ENCODE data around the gene CIP2A. TPM values are rescaled to one million over a fixed set of nuclear protein-coding genes. Genes with fewer than 3 reads are reported as not detected.

CIP2A gene
- total RNA-seq, 1 donor from 2014 or later: 6.9 TPM

DNA sequence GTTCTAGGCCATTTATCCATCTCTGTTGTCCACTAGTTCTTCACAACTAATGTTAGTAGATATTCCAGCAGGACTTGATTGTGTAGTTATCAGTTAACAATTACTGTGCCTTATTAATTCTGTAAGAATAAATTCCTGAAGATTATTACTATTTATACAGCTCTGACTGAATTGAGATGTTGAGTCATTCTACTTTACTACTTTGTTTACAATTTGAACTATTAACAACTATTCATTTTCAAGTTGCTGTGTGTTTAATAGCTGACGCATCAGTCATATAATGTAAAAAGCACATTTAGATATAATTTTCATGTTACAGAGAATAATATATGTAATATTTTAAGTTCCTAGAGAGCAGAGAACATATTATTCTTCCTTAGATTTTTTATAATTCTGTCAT lies 21.4 kb upstream of the CIP2A start:
- no peaks in the 10 kb centered on the region for H3K4me1 ChIP-seq
- no peaks in the 10 kb centered on the region for H3K36me3 ChIP-seq
- H3K4me3 ChIP-seq: no peak overlapping the region
- TF ChIP-seq POLR2AphosphoS5 (IDR thresholded peaks at IDR 0.05; ENCODE audit: insufficient read depth in 1 of 2, low read depth in 1 of 2) (no peak), POLR2A (IDR thresholded peaks at IDR 0.05) (no peak)
- TF ChIP-seq, protein P1, sequence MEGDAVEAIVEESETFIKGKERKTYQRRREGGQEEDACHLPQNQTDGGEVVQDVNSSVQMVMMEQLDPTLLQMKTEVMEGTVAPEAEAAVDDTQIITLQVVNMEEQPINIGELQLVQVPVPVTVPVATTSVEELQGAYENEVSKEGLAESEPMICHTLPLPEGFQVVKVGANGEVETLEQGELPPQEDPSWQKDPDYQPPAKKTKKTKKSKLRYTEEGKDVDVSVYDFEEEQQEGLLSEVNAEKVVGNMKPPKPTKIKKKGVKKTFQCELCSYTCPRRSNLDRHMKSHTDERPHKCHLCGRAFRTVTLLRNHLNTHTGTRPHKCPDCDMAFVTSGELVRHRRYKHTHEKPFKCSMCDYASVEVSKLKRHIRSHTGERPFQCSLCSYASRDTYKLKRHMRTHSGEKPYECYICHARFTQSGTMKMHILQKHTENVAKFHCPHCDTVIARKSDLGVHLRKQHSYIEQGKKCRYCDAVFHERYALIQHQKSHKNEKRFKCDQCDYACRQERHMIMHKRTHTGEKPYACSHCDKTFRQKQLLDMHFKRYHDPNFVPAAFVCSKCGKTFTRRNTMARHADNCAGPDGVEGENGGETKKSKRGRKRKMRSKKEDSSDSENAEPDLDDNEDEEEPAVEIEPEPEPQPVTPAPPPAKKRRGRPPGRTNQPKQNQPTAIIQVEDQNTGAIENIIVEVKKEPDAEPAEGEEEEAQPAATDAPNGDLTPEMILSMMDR (IDR thresholded peaks at IDR 0.05): no peak
- H3K27ac ChIP-seq: no peak overlapping the region
- intact Hi-C loops (cut with DNase I): no loop called here
- no peak for DNase-seq (ENCODE audit: extremely low spot score in 2 of 2)
- no peaks in the 10 kb centered on the region for H3K27me3 ChIP-seq
- no peaks in the 10 kb centered on the region for H3K9me3 ChIP-seq

GRCh38 chr3:108608750-108609149 lies 19.5 kb upstream of the CIP2A start:
- intact Hi-C loops (cut with DNase I): no loop called here
- H3K4me1 ChIP-seq: no peaks in the 10 kb centered on the region
- H3K27ac ChIP-seq: no peak overlapping the region
- no peak for DNase-seq (ENCODE audit: extremely low spot score in 2 of 2)
- no peaks in the 10 kb centered on the region for H3K9me3 ChIP-seq
- no peaks in the 10 kb centered on the region for H3K36me3 ChIP-seq
- TF ChIP-seq, protein P1 (IDR thresholded peaks at IDR 0.05): no peak
- TF ChIP-seq POLR2A (IDR thresholded peaks at IDR 0.05) (no peak), POLR2AphosphoS5 (IDR thresholded peaks at IDR 0.05; ENCODE audit: insufficient read depth in 1 of 2, low read depth in 1 of 2) (no peak)
- no peaks in the 10 kb centered on the region for H3K27me3 ChIP-seq
- no peak overlapping the region for H3K4me3 ChIP-seq

GRCh38 chr3:108605491-108605890 lies 16.3 kb upstream of the CIP2A start:
- Histone ChIP-seq H3K27me3 (no peaks in the 10 kb centered on the region), H3K4me1 (no peaks in the 10 kb centered on the region), H3K36me3 (no peaks in the 10 kb centered on the region), H3K9me3 (no peaks in the 10 kb centered on the region), H3K4me3 (no peak overlapping the region), H3K27ac (no peak overlapping the region)
- TF ChIP-seq POLR2A (IDR thresholded peaks at IDR 0.05): no peak
- no peak for TF ChIP-seq POLR2AphosphoS5 (IDR thresholded peaks at IDR 0.05; ENCODE audit: insufficient read depth in 1 of 2, low read depth in 1 of 2)
- DNase-seq (ENCODE audit: extremely low spot score in 2 of 2): no peak
- intact Hi-C loops (cut with DNase I): no loop called here

DNA sequence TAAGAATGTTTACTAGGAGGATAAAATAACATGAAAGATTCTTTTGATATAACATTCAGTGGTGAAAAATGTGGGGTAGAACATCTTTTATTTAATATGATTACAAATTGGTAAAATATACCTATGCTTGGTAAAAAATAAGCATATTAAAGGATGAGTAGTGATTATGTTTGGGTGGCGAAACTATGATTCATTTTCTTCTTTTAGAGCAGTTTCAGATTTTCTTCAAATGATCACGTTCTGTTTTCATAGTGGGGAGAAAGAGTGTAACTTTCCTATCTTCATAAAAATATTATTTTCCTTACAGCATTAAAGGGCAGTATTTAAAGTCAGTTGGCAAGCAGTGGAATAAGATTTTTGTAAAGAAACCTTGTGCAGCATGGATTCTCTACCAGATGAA lies 15.8 kb upstream of the CIP2A start:
- intact Hi-C loops (cut with DNase I): no loop called here
- no peak overlapping the region for H3K27ac ChIP-seq
- TF ChIP-seq, protein P1 (IDR thresholded peaks at IDR 0.05): no peak
- TF ChIP-seq POLR2AphosphoS5 (IDR thresholded peaks at IDR 0.05; ENCODE audit: insufficient read depth in 1 of 2, low read depth in 1 of 2) (no peak), POLR2A (IDR thresholded peaks at IDR 0.05) (no peak)
- H3K9me3 ChIP-seq: no peaks in the 10 kb centered on the region
- no peak for DNase-seq (ENCODE audit: extremely low spot score in 2 of 2)
- no peaks in the 10 kb centered on the region for H3K4me1 ChIP-seq
- H3K4me3 ChIP-seq: no peak overlapping the region
- H3K36me3 ChIP-seq: no peaks in the 10 kb centered on the region
- no peaks in the 10 kb centered on the region for H3K27me3 ChIP-seq

- intact Hi-C loops (cut with DNase I): no loop called here
- H3K36me3 ChIP-seq: no peaks in the 10 kb centered on the region
- H3K4me1 ChIP-seq: no peaks in the 10 kb centered on the region
- no peaks in the 10 kb centered on the region for H3K27me3 ChIP-seq
- TF ChIP-seq POLR2AphosphoS5 (IDR thresholded peaks at IDR 0.05; ENCODE audit: insufficient read depth in 1 of 2, low read depth in 1 of 2): no peak
- TF ChIP-seq, protein P1 (IDR thresholded peaks at IDR 0.05): no peak
- no peaks in the 10 kb centered on the region for H3K9me3 ChIP-seq
- no peak overlapping the region for H3K4me3 ChIP-seq
- DNase-seq (ENCODE audit: extremely low spot score in 2 of 2): no peak
- no peak overlapping the region for H3K27ac ChIP-seq
Observed at GRCh38 chr3:108603691-108604090, 14.5 kb upstream of the CIP2A start.

DNA sequence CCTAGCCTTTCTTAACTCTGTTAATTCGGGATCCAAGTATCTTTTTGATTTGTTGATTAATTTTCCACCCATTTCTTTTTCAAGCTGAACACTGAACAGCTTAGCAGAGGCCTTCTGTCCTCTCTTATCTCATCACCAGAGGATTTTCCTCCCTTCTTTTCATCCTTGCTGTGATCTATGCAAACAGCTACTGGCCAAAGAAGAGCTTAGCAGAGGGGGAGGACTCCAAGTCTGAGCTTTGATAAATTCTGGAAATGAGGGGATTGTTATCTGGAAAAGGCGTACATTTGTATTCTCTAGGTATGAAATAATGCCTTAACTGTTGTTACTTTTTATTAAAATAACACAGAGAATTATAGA lies 13.7 kb upstream of the CIP2A start:
- TF ChIP-seq POLR2A (IDR thresholded peaks at IDR 0.05) (no peak), POLR2AphosphoS5 (IDR thresholded peaks at IDR 0.05; ENCODE audit: insufficient read depth in 1 of 2, low read depth in 1 of 2) (no peak)
- TF ChIP-seq, protein P1 (IDR thresholded peaks at IDR 0.05): no peak
- Histone ChIP-seq H3K9me3 (no peaks in the 10 kb centered on the region), H3K36me3 (no peaks in the 10 kb centered on the region), H3K4me3 (no peak overlapping the region), H3K27me3 (no peaks in the 10 kb centered on the region), H3K4me1 (no peaks in the 10 kb centered on the region), H3K27ac (no peak overlapping the region)
- DNase-seq (ENCODE audit: extremely low spot score in 2 of 2): no peak
- intact Hi-C loops (cut with DNase I): no loop called here

All from vagina (tissue), 2 donors.